ENCODE data around the gene IL31RA. TPM values are rescaled to one million over a fixed set of nuclear protein-coding genes. Genes with fewer than 3 reads are reported as not detected.
"Not testable (repeated sequence)": the region's sequence is repeated elsewhere in the genome, so short reads cannot be mapped to it uniquely, and the experiment has no call there.

The IL31RA gene
- total RNA-seq, 1 experiment from 2014 or later: 0.03 TPM

DNA sequence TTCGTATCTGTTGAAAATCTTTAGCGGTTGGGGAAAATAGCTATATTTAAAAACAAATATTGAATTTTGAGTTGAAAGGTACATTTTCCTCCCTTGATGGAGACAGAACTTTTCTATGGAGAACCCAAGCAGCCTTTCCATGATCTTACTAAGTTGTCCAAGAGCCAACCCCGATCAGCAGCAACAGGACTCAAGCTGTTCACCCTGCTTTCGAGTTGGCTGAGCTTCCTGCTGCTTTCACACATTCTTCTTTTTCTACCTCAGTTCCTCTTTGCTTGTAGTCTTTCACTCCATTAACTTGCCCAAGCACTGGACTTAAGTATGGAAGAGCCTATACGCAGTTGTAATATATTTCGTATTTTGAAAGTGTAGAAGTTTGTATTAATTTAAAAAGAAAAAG, 84.2 kb downstream of the IL31RA start:
- DNase-seq (ENCODE audit: low read depth): no peak
- in situ Hi-C loops (cut with HindIII; ENCODE audit: low pct_unique_long_range_greater_than_20kb, low sequenced_read_pairs): no loop called here

DNA sequence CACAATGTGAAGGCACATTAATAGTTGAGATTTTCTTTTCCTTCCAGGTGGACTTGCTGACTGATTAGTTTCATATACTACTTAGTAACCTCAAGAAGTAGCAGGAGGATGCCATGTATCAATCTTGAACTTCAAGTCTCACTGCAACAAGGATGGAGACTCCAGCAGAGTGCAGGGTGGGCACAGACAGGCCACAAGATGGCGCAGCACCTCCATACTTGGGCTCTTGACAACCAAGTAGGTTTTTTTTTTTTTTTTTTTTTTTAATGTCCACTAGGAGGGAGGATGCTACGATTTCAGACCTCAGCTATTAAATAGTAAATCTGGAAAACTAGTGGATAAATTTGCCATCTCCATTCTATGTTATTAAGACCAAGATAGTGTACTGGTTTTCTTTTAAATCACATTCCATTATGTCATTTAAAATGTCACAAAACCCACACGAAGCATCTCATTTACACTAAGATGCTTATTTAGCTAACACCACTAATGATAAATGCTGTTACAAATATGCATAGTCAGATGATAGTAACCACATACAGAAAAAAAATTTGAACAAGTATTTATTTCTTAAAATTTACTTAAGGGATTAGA, 85.0 kb downstream of the IL31RA start:
- DNase-seq (ENCODE audit: low read depth): peak; percentile 58
- in situ Hi-C loops (cut with HindIII; ENCODE audit: low pct_unique_long_range_greater_than_20kb, low sequenced_read_pairs): no loop called here

DNA sequence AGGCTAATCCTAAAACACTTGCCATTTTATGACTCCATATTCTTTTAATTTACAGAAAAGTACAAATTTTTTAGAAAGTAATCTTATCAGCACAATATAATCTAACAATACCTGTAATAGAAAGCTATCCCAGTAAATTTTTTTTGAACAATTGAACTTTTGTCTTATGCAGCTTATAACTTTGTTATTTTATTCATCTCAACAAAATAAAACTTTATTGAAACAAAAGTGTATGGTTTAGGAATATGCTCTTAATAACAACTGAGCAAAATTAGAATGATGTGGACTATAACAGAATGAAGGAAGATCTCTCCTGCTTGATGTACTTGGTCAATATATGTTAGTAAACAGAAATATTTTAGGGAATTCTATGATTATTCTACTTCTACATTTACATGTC, 86.4 kb downstream of the IL31RA start:
- in situ Hi-C loops (cut with HindIII; ENCODE audit: low pct_unique_long_range_greater_than_20kb, low sequenced_read_pairs); DNase-seq (ENCODE audit: low read depth): not testable (repeated sequence)

DNA sequence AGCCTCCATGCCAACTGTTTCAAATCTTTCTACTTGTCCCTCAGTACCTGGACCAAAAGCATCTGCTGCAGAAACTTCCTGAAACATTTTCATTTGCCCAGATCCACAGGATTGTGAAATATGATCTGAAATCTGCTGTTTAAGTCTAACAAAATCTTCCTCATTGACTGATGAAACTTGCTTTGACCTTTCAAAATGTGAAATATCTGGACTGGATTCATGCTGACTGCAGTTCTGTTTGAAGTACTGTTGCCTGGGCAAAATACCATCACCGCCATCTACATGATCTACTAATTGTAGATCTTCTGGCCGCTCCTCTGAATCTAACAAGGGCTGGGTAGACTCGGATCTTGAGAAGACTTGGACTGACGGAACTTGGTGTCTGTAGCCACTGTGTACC, 90.0 kb downstream of the IL31RA start:
- in situ Hi-C loops (cut with HindIII; ENCODE audit: low pct_unique_long_range_greater_than_20kb, low sequenced_read_pairs): not testable (repeated sequence)

DNA sequence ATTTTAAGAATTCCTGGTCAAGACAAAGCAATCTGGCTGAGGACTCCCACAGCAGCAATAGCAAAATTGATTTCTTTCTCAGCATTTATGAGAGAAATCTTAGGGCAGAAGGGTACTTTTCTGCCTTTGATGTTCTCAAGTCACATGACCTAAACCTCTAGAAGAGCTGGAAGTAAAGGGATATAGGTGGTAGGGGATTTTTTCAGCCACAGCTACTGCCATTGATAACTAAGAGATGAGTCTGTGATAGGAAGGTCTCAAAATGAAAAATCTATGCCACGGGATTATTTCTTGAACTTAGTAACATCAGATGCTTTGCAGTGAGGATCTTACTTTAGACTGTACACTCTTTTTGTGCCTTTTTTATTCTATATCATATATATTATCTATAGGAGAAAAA, 108.1 kb downstream of the IL31RA start:
- in situ Hi-C loops (cut with HindIII; ENCODE audit: low pct_unique_long_range_greater_than_20kb, low sequenced_read_pairs): no loop called here
- no peak for DNase-seq (ENCODE audit: low read depth)

More for the DNA sequence above, 90.0 kb downstream of the IL31RA start:
- not testable (repeated sequence) for DNase-seq (ENCODE audit: low read depth)

DNA sequence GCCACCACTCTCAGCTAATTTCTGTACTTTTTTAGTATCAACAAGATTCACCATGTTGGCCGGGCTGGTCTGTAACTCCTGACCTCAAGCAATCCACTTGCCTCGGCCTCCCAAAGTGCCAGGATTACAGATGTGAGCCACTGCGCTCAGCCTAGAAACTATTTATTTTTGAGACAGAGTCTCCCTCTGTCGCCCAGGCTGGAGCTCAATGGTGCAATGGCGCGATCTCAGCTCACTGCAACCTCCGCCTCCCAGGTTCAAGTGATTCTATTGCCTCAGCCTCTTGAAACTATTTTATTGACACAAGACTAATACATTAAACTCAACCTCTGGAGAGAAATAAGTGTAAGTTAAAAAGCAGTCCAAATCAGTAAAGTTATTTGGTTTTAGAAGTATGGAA, 109.6 kb downstream of the IL31RA start:
- in situ Hi-C loops (cut with HindIII; ENCODE audit: low pct_unique_long_range_greater_than_20kb, low sequenced_read_pairs): no loop called here
- no peak for DNase-seq (ENCODE audit: low read depth)

DNA sequence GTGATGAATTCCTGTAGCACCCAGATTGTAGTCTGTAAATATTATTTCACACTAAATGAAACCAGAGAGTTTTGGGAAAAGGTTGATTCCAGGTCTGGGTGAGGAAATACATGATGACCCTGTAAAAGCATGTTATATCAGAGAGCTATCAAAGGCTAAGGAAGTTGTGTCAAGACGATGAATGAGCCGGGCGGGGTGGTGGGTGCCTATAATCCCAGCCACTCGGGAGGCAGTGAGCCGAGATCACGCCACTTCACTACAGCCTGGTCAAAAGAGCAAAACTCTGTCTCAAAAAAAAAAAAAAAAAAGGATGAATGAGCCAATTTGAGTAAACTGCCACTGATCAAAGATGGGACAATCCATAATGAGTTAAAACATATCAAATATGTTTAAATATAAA, 114.4 kb downstream of the IL31RA start:
- DNase-seq (ENCODE audit: low read depth): no peak
- in situ Hi-C loops (cut with HindIII; ENCODE audit: low pct_unique_long_range_greater_than_20kb, low sequenced_read_pairs): no loop called here

DNA sequence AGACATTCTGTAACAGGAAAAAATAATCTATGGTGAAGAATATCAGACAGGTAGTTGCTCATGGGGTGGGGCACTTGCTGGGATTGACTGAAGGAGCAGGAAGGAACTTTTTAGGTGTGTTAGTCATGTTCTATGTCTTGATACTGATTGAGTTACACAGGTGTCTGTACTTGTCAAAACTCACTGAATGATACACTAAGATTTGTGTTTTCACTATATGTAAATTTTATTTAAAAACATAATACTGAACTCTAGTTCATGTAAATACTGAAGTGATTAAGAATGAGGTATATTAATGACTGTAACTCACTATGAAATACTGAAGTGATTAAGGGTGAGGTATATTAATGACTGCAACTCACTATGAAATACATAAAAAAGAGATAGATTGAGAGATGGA, 115.1 kb downstream of the IL31RA start:
- in situ Hi-C loops (cut with HindIII; ENCODE audit: low pct_unique_long_range_greater_than_20kb, low sequenced_read_pairs): no loop called here
- DNase-seq (ENCODE audit: low read depth): no peak

DNA sequence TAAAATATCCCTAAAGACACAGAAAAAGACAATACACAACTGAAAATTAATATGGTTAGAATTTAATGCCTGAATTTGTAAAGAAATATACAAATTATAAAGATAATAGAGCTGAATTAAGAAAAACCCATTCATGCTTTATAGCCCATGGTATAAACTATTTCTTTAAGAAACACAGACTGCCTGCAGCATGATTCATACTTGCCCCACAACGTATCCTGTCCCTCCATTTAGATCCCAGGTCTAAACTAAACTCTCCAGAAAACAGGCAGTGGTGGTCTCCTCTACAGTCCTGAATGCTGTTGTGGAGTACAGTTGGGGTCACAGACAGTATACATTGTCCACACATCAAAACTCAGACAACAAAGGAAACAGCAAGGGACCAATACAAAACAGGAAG, 118.8 kb downstream of the IL31RA start:
- in situ Hi-C loops (cut with HindIII; ENCODE audit: low pct_unique_long_range_greater_than_20kb, low sequenced_read_pairs): no loop called here
- no peak for DNase-seq (ENCODE audit: low read depth)

Other genes with a start within 250 kb of the IL31RA start
- 10.7 and 13.8 TPM in 2 replicates for gene SLC38A9, start 139.0 kb upstream of the IL31RA start, total RNA-seq (2014; rRNA removed; shearing (Covaris generic); ENCODE audit: low replicate concordance)
- gene DDX4, start 113.3 kb upstream of the IL31RA start, total RNA-seq (2014; rRNA removed; shearing (Covaris generic); ENCODE audit: low replicate concordance): not detected in 2 replicates
- 33.3 and 65.9 TPM in 2 replicates for gene IL6ST, start 143.6 kb downstream of the IL31RA start, total RNA-seq (2014; rRNA removed; shearing (Covaris generic); ENCODE audit: low replicate concordance)

Data from Caki2 (cell line).